Muscle layer of colon (tissue), 2 donors: ENCODE results near the gene ZDHHC3.
"Not testable (repeated sequence)": the region's sequence is repeated elsewhere in the genome, so short reads cannot be mapped to it uniquely, and the experiment has no call there.

Source experiments
- H3K27ac ChIP-seq: one replicate; pipeline ENCODE4 v1.7.0; 2013; ENCODE audit warnings: low read depth, mild to moderate bottlenecking, low read length, moderate library complexity
- H3K27me3 ChIP-seq, 2 donors: one replicate each; pipeline ENCODE4 v1.7.0; 2013; ENCODE audit warnings: low read length in 2 of 2, mild to moderate bottlenecking in 2 of 2; ENCODE audit not compliant: insufficient read depth in 2 of 2, control insufficient read depth in 1 of 2
- H3K36me3 ChIP-seq: one replicate; pipeline ENCODE4 v1.7.0; 2013; ENCODE audit warnings: mild to moderate bottlenecking, low read length; ENCODE audit not compliant: insufficient read depth
- H3K4me1 ChIP-seq: one replicate; pipeline ENCODE4 v1.7.0; 2013; ENCODE audit warnings: mild to moderate bottlenecking, low read length; ENCODE audit not compliant: insufficient read depth
- H3K4me3 ChIP-seq, 2 donors: one replicate each; pipeline ENCODE4 v1.7.0; 2013; ENCODE audit warnings: low read length in 2 of 2, low read depth in 1 of 2, mild to moderate bottlenecking in 1 of 2, moderate library complexity in 1 of 2
- H3K9ac ChIP-seq: one replicate; pipeline ENCODE4 v1.7.0; 2013; ENCODE audit warnings: low read length
- H3K9me3 ChIP-seq: one replicate; pipeline ENCODE4 v1.7.0; 2013; ENCODE audit warnings: mild to moderate bottlenecking, low read length
- donor health status: abdominal sarcoma.
- donor health status: Adenocarcinoma of cecum.

Gene ZDHHC3

DNA sequence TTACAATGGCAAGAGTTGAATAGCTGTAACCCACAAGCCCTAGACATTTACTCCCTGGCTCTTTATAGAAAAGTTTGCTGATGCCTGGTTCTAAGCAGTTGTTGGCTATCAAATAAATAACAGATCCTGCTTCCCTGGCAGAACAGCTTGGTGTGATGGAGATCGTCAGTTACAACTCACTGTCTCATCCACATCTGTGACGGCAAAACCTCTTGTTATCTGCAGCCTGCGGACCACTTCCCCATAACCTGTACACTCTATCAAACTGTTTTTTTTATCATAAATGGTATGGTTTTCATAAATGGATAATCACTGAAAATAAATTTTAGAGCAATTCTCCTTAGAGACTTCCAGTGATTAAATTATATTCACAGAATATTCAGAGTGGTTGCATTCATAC lies 14.1 kb downstream of the ZDHHC3 start:
- Histone ChIP-seq H3K27me3 (no peaks in the 10 kb centered on the region), H3K9ac (no peak overlapping the region), H3K4me3 (no peak overlapping the region), H3K27ac (no peak overlapping the region), H3K4me1 (no peaks in the 10 kb centered on the region), H3K36me3 (peaks cover 25% of the 10 kb centered on the region), H3K9me3 (no peaks in the 10 kb centered on the region)

DNA sequence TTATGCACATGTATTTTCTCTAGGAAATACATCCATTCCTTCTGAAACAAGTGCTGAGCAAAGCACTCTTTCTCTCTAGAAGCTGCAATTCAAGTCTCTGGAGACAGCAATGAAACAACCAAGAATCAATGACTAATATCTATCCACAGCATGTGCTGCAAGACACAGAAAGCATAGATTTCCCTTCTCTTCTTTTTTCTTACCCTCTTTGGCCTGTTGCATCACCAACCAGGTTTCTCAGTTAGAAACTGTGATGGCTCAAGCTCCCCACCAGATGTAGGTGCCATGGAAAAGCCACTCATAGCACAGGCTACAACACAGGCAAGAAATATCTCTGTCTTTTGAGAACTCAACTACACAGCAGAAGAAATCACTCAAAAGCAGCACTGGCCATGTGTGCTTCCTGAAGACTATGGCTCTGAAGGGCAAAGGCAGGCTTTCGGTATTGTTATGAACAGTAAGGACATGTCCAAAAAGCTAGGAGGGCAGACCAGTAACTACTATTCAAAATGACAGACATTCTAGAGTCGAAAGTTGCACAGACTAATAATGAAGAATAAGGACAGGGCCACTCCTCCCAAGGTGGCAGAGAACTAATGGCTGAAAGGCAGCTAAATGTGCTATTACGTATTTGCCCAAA lies 15.5 kb downstream of the ZDHHC3 start:
- Histone ChIP-seq H3K27me3 (no peaks in the 10 kb centered on the region), H3K9ac (no peak overlapping the region), H3K4me1 (no peaks in the 10 kb centered on the region), H3K4me3 (no peak overlapping the region), H3K36me3 (peaks cover 27% of the 10 kb centered on the region), H3K9me3 (no peaks in the 10 kb centered on the region), H3K27ac (no peak overlapping the region)

DNA sequence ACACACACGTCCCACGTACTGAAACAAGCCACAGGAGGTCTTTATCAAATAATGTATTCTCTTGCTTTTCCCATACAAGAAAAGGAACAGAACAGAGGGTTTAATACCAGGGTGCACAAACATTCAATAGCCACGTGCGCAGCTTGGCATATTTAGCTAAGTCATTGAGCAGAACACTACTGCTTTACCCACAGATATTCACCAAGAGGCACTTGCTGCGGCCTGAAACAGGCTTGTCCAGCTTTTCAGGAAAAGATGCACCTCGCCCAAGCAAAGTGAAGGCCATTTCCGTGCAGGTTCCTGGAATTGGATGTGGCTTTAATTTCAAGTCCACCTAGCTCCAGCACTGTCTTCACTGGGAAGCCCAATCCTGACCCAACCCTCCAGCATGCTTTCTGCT lies 17.6 kb downstream of the ZDHHC3 start:
- H3K4me3 ChIP-seq: no peak overlapping the region
- no peak overlapping the region for H3K9ac ChIP-seq
- no peak overlapping the region for H3K27ac ChIP-seq
- no peaks in the 10 kb centered on the region for H3K9me3 ChIP-seq
- no peaks in the 10 kb centered on the region for H3K4me1 ChIP-seq
- peaks cover 36% of the 10 kb centered on the region for H3K36me3 ChIP-seq
- H3K27me3 ChIP-seq: no peaks in the 10 kb centered on the region

DNA sequence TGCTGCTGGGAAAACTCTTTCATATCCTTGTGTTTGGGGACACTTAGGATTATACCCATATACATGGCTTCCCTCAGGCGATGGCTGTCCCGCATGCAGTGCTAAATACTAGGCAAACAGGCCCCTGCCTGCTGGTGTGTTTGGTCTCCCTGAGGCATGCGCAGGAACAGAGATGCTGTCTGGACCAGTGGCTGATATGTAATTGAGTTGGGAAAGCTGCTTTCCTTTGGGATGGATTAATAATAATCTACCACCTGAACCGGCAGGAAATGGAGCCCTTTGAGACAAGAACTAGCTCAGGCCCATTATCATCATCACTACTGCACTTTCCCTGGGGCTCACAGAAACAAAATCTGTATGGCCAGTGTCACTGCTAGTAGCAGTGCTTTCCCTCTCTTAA lies 18.0 kb downstream of the ZDHHC3 start:
- Histone ChIP-seq H3K36me3 (peaks cover 37% of the 10 kb centered on the region), H3K27me3 (no peaks in the 10 kb centered on the region), H3K9me3 (no peaks in the 10 kb centered on the region), H3K4me1 (no peaks in the 10 kb centered on the region), H3K4me3 (no peak overlapping the region), H3K9ac (no peak overlapping the region), H3K27ac (no peak overlapping the region)

DNA sequence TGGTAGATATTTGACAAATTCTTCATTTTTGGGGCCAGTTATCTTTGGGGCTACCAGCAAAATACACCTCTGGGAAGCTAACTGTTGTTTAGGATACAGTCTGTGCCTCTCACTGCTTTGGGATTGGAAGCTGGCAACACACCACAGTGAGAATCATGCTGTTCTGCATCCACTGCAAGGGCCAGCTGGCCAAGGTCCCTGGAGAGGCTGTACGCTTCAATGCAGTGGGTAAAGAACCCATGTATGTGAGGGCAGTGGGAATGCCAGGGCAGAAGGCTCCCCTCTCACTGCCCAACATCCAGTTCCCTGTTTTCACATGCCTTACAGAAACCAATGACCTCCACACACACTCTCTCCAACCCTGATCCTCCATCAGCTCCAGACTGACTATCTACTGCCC lies 20.1 kb downstream of the ZDHHC3 start:
- H3K27ac ChIP-seq: no peak overlapping the region

DNA sequence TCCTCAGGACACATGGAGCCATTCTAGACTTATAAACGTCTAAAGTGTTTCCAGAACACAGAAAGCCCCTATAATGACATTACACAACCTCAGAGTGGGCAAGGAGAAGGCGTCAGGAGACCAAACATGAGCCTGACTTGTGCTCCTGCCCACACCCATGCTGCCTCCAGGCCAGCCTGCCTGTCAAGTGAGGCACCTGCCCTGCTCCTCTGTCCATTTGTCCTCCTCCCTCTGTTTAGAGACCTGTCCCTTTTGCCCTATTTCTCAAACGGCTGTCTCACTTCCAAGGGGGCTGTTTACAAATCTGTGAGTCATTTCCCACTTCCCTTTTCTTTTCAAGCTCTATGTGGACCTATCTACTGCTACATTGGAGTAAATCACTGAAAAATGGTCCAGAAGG lies 21.0 kb downstream of the ZDHHC3 start:
- Histone ChIP-seq H3K27ac (no peak overlapping the region), H3K27me3 (no peaks in the 10 kb centered on the region), H3K4me3 (no peak overlapping the region), H3K36me3 (peaks cover 37% of the 10 kb centered on the region), H3K9me3 (no peaks in the 10 kb centered on the region), H3K4me1 (no peaks in the 10 kb centered on the region), H3K9ac (no peak overlapping the region)

More for the DNA sequence above, 20.1 kb downstream of the ZDHHC3 start:
- H3K4me1 ChIP-seq: no peaks in the 10 kb centered on the region
- no peak overlapping the region for H3K4me3 ChIP-seq
- no peaks in the 10 kb centered on the region for H3K9me3 ChIP-seq
- H3K27me3 ChIP-seq: no peaks in the 10 kb centered on the region
- H3K9ac ChIP-seq: no peak overlapping the region
- H3K36me3 ChIP-seq: peaks cover 37% of the 10 kb centered on the region

DNA sequence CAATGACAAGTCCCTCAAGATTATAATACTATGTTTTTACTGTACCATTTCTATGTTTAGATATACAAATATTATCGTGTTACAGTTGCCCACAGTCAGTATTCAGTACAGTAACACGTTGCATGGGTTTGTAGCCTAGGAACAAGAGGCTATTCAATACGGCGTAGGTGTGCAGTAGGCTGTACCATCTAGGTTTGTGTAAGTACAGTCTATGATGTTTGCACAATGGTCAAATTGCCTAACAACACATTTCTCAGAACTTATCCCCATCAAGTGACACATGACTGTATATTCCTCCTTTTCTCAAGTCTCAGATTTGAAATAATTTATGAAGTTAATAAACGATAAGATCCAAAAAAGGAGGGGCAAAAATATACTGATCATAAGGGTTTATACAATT lies 21.7 kb downstream of the ZDHHC3 start:
- Histone ChIP-seq H3K4me1 (no peaks in the 10 kb centered on the region), H3K36me3 (peaks cover 36% of the 10 kb centered on the region), H3K9me3 (no peaks in the 10 kb centered on the region), H3K4me3 (no peak overlapping the region), H3K27ac (no peak overlapping the region), H3K9ac (no peak overlapping the region), H3K27me3 (no peaks in the 10 kb centered on the region)

DNA sequence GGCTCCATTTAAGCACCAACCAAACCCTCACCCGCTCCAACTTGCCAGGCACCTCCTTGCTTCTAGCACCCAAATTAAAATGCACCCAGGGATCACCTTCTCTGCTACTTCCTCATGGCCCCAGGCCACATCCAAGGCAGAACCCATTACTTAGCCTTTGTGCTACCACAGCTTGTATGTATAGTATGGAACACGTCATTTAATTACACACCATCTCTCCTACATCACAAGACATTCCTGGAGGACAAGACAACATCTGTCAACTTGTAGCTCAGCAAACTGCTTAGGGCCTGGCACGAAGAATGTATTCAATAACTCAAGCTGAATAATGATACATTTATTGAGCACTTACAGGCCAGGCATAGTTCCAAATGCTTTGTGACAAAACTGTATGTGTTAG lies 23.3 kb downstream of the ZDHHC3 start:
- Histone ChIP-seq H3K4me3 (no peak overlapping the region), H3K9ac (no peak overlapping the region), H3K36me3 (peaks cover 20% of the 10 kb centered on the region), H3K27ac (no peak overlapping the region), H3K4me1 (no peaks in the 10 kb centered on the region), H3K9me3 (no peaks in the 10 kb centered on the region), H3K27me3 (no peaks in the 10 kb centered on the region)

DNA sequence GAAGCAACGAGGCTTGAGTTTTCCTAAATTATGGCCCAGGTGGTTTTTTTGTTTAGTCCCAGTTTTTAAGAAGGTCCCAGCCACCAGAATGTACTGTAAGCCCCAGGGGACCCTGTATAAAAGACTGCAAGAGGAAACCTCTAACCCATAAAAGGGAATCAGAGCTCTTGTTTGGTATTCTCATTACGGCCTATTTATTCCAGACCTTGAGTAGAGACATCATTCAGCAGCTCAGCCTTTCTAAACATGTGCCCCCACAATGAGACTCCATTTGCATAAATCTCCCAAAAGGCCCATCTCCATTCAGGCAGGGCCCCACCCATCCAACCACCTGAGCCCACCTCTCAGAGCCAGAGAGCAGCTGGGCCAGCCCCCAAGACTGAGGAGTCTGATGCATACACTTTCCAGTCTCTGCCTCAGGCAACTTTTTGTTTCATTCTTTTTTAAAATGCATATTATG lies 25.7 kb downstream of the ZDHHC3 start:
- Histone ChIP-seq H3K9ac (no peak overlapping the region), H3K4me1 (no peaks in the 10 kb centered on the region), H3K4me3 (no peak overlapping the region), H3K36me3 (peaks cover 10% of the 10 kb centered on the region), H3K27ac (no peak overlapping the region), H3K9me3 (no peaks in the 10 kb centered on the region), H3K27me3 (no peaks in the 10 kb centered on the region)

DNA sequence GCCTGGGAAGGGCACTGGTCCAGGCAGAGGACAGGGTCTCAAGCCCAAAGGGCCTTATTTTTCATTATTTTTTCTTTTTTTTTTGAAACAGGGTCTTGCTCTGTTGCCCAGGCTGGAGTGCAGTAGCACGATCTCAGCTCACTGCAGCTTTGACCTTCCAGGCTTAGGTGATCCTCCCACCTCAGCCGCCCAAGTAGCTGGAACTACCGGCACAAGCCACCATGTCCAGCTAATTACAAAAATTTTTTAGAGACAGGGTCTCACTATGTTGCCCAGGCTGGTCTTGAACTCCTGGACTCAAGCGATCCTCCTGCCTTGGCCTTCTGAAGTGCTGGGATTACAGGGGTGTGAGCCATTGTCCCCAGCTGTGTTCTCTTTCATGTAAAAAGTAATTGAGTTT lies 26.2 kb downstream of the ZDHHC3 start:
- H3K27me3 ChIP-seq, H3K4me3 ChIP-seq, H3K9ac ChIP-seq, H3K27ac ChIP-seq, H3K4me1 ChIP-seq, H3K9me3 ChIP-seq: not testable (repeated sequence)
- H3K36me3 ChIP-seq: peaks cover 13% of the 10 kb centered on the region

DNA sequence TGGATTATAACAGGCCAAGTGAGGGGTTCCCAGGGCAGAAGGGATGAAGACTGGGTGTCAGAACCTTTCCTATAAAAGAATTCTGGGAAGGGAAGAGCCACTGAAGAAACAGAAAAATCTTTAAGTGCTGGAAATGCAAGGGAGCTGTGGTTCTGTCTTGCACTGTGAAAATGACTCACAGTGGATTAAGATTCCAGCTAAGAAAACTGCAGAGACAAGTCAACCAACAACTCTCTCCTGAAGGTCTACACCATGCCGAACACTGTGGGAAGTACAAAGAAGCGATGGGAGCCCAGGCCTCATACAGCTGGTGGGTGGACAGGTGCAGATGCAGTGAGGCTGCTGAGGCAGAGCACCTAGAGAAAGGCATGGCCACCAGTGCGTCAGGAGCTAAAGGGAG lies 27.7 kb downstream of the ZDHHC3 start:
- H3K27ac ChIP-seq: no peak overlapping the region
- H3K9me3 ChIP-seq: no peaks in the 10 kb centered on the region
- H3K4me3 ChIP-seq: no peak overlapping the region
- no peaks in the 10 kb centered on the region for H3K27me3 ChIP-seq
- no peaks in the 10 kb centered on the region for H3K4me1 ChIP-seq
- H3K9ac ChIP-seq: no peak overlapping the region
- H3K36me3 ChIP-seq: peaks cover 4% of the 10 kb centered on the region

DNA sequence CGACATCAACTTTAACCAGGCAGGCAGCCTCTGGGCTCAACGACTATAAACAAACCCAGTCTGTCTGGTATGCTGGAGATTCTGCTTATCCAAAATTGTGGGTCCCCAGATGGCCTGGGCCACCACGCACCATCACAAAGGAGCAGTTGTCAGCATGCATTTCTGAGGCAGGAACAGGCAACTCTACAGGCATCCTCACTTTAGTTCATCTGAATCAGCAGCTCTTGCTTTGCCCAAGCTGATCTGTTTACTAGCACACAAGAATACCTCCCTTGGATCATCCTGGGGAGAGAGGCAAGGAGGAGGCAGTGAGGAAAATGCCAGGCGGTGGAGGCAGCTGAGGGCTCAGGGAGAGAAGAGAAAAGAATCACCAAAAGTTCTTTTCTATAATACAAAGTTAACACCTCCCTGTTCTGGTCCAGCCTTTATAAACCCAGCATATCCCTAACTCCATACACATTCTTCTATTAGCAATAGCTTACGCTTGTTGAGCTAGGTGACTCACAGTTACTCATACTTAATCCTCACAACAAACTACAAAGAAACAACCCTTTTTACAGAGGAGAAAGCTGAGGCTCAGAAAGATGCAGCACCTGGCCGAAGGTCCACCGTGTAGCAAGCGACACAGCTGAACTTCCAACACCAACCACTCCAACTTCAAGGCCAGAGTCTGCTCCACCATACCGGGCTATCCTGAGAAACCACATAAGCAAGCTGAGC lies 33.6 kb downstream of the ZDHHC3 start:
- H3K9ac ChIP-seq: no peak overlapping the region
- no peak overlapping the region for H3K4me3 ChIP-seq
- H3K27ac ChIP-seq: no peak overlapping the region
- no peaks in the 10 kb centered on the region for H3K27me3 ChIP-seq
- H3K4me1 ChIP-seq: no peaks in the 10 kb centered on the region
- no peaks in the 10 kb centered on the region for H3K9me3 ChIP-seq
- peaks cover 11% of the 10 kb centered on the region for H3K36me3 ChIP-seq
